GM12875 (cell line): ENCODE measurements around the gene NDUFAB1.

ENCODE experiments used
- H3K4me3 ChIP-seq: one replicate; pipeline ENCODE4 v1.5.1; 2011; ENCODE audit warnings: low read depth, low read length, control low read depth
- TF ChIP-seq, protein P1 (sequence below): IDR thresholded peaks from 2 replicates; pipeline ENCODE4 v1.5.1; 2011; ENCODE audit warnings: low read depth, mild to moderate bottlenecking, control low read depth, inconsistent platforms, low read length, moderate library complexity, borderline replicate concordance; ENCODE audit not compliant: insufficient read depth

NDUFAB1 gene

DNA sequence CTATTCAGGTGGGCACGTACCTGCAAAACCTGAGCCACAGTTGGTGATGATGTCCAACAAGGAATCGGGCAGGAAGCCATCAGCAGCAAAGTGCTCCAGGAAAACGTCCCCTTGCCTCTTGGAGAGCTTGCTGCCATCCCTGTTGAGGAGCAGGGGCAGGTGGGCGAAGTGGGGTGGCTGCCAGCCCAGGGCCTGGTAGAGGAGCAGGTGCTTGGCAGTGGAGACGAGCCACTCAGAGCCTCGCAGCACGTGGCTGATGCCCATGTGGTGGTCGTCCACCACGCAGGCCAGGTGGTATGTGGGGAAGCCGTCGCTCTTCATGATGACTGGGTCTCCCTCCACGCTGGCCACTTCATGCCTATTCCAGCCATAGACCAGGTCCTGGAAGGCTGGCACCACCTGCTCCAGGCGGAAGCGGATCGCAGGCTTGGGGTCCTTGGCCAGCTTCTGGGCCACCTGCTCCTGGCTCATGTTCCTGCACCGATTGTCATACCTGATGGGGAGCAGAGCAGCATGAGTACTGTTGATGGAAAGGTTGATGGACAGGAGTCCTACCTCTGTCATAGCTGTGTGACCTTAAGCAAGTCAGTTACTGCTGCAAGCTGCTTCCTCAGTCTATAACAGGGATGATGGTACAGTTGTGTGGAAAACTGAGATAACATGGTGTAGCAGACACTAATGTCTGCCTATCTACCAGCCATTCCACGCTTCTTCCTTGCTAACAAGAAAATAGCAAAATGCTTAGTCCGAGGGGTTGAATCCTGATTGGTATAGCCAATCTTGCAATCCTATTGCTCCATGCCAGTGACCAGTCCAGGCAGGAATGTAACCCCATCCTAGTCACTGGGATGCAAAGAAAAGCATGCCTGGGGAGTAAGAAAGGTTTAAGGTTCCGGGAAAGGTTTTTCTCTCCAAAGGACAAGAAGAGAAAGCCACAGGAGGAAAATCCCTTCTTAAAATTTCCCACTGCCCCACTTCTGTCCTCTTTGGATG is 61.0 kb downstream of the NDUFAB1 start:
- TF ChIP-seq, protein P1, sequence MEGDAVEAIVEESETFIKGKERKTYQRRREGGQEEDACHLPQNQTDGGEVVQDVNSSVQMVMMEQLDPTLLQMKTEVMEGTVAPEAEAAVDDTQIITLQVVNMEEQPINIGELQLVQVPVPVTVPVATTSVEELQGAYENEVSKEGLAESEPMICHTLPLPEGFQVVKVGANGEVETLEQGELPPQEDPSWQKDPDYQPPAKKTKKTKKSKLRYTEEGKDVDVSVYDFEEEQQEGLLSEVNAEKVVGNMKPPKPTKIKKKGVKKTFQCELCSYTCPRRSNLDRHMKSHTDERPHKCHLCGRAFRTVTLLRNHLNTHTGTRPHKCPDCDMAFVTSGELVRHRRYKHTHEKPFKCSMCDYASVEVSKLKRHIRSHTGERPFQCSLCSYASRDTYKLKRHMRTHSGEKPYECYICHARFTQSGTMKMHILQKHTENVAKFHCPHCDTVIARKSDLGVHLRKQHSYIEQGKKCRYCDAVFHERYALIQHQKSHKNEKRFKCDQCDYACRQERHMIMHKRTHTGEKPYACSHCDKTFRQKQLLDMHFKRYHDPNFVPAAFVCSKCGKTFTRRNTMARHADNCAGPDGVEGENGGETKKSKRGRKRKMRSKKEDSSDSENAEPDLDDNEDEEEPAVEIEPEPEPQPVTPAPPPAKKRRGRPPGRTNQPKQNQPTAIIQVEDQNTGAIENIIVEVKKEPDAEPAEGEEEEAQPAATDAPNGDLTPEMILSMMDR: no peak
- no peak overlapping the region for H3K4me3 ChIP-seq

DNA sequence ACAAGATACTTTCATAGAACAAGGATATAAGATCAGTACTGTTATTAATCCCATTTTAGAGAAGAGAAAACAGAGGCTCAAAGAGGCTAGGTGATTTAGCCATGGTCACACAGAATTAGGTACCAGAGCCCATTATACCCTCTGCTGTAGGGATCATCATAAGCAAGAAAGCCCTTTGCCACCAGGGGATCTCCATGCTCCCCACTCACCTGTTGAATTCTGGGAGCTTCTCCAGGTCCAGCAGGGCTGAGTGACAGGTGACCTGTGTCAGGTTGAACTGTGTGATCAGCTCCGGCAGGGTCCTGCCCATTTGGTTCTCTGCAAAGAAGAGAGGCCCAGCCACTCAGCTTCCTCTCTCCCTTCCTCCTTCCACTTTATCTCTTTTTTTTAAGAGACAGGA is 63.7 kb downstream of the NDUFAB1 start:
- no peak overlapping the region for H3K4me3 ChIP-seq
- TF ChIP-seq, protein P1: no peak
